Kidney epithelial cell (primary cell): ENCODE data around the gene WASF3. TPM values are rescaled to one million over a fixed set of nuclear protein-coding genes. Genes with fewer than 3 reads are reported as not detected.
A peak's percentile ranks its signal among the peaks of the same experiment; 100 is the strongest.

Source experiments
- DNase-seq: peaks from one replicate; pipeline ENCODE4 v3.0.0-alpha.2; 2010; ENCODE audit warnings: low read depth
- H3K27me3 ChIP-seq: 2 replicates; pipeline ENCODE4 v1.6.0; 2011; ENCODE audit warnings: low read length; ENCODE audit not compliant: control insufficient read depth, insufficient read depth
- H3K36me3 ChIP-seq: 2 replicates; pipeline ENCODE4 v1.5.1; 2011; ENCODE audit warnings: low read length; ENCODE audit not compliant: control insufficient read depth, insufficient read depth
- H3K4me3 ChIP-seq: 2 replicates; pipeline ENCODE4 v1.5.1; 2011; ENCODE audit warnings: low read depth, mild to moderate bottlenecking, control low read depth, low read length
- CTCF ChIP-seq: IDR thresholded peaks from 2 replicates; pipeline ENCODE4 v1.5.1; 2011; ENCODE audit warnings: mild to moderate bottlenecking, moderate library complexity, low read length, control low read depth, inconsistent platforms; ENCODE audit not compliant: insufficient read depth, poor library complexity, severe bottlenecking
- total RNA-seq: library from RNA; depleted of rRNA; stranded (reverse); fragments of >200 nt; gene quantifications from 2 replicates; pipeline ENCODE4 v1.2.3, GENCODE V29; 2015

WASF3 gene
- total RNA-seq, 1 donor from 2014 or later, result 11.5 TPM

DNA sequence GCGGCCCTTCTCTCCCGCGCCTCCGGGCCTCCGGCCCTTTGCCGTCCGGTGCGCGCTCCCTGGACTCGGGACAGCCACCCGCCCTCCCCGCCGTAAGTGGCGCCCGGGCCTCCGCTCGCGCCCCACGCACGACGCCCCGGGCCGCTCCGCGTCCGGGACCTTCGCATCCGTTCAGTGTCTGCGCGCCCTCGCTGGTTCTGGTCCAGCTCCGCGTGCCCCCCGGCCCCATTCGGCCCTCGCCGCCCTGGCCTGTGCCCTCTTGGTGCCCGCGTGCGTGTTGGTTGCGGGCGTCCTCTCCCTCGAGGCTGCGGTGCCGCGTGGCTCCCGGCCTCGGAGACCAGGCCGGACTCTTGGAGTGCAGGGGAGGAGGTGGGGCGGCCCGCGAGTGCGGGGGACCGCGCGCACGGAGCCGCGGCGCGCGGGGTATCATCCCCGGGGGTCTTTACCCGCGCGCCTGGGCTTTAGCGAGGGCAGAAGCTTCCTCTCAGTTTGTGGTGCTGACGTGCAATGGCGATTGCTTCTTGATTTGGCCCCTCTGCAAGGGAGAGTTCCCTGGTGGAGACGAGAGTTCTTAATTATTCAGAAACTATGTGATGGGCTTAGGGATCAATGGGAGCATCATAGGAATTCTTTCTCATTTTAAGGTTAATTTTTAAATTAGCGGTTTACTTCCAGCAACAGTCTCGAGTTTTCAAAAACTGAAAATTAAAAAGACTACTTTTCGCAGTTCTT, 757 bp downstream of the WASF3 start:
- Histone ChIP-seq H3K36me3 (no peaks in the 10 kb centered on the region), H3K27me3 (no peaks in the 10 kb centered on the region), H3K4me3 (peak overlapping the region; percentile 74)
- no peak for DNase-seq
- no peak for TF ChIP-seq CTCF

DNA sequence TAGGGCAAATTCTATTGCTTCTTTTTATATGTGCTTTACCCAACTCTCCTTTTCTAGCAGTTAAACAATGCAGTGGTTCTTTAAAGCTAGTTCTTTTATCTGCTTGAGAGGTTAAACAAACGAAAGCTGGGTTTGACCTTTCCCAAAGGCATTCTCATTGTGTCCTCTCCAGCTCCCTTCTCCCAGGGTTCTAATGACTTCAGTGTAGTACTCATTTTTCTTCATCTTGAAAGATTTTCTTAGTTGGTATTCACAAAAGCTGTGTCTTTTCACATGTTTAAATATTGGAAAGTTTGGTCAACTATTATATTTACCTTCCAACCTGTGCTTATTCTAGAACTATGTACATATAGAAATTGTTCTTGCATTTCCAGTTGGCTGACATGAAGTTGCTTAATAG, 1.5 kb downstream of the WASF3 start:
- H3K27me3 ChIP-seq, result no peaks in the 10 kb centered on the region
- H3K4me3 ChIP-seq, result no peak overlapping the region
- H3K36me3 ChIP-seq, result no peaks in the 10 kb centered on the region
- DNase-seq, result no peak
- no peak for TF ChIP-seq CTCF

- DNase-seq, result no peak
- TF ChIP-seq CTCF, result no peak
- no peaks in the 10 kb centered on the region for H3K36me3 ChIP-seq
- no peaks in the 10 kb centered on the region for H3K27me3 ChIP-seq
- no peak overlapping the region for H3K4me3 ChIP-seq
Measured at GRCh38 chr13:26560456-26560855, 3.0 kb downstream of the WASF3 start.

DNA sequence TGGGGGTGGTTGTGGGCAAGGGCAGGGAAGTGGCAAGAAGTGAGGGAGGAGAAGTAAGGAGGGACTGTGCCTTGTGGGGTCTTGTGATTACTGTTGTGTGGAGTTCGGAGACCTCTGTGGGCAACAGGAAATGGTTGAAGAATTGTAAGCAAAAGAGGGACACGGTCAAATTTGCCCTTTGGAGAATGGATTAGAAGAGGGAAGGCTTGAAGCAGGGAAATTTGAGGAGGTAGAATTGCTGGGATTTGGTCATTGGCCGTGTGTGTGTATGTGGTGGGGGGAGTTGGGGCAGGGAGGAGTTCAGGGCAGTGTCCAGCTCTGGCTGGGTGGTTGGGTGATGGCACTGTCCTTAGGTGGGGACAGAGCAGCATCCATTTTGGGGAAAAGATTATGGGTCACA, 3.6 kb downstream of the WASF3 start:
- no peak for TF ChIP-seq CTCF

GRCh38 chr13:26561651-26562511, 4.4 kb downstream of the WASF3 start:
- no peak overlapping the region for H3K4me3 ChIP-seq
- no peaks in the 10 kb centered on the region for H3K36me3 ChIP-seq
- DNase-seq, result no peak
- no peaks in the 10 kb centered on the region for H3K27me3 ChIP-seq
- TF ChIP-seq CTCF, result no peak

More for the DNA sequence above, 3.6 kb downstream of the WASF3 start:
- no peaks in the 10 kb centered on the region for H3K27me3 ChIP-seq
- no peak overlapping the region for H3K4me3 ChIP-seq
- H3K36me3 ChIP-seq, result no peaks in the 10 kb centered on the region
- DNase-seq, result no peak
